Measurements from ENCODE around the gene GPR37L1. TPM values are rescaled to one million over a fixed set of nuclear protein-coding genes. Genes with fewer than 3 reads are reported as not detected.
A peak's percentile ranks its signal among the peaks of the same experiment; 100 is the strongest.

Gene GPR37L1
- 0.05 TPM in 1 of 2 replicates, not detected in the other for total RNA-seq
- long read RNA-seq: 0 reads

- Mint-ChIP-seq H3K9me3 (no peaks in the 10 kb centered on the region), H3K36me3 (ENCODE audit: low read depth) (no peaks in the 10 kb centered on the region), H3K27ac (ENCODE audit: unreplicated experiment) (no peak within 1 kb of the TSS), H3K4me1 (no peaks in the 10 kb centered on the region), H3K4me3 (no peak within 1 kb of the TSS), H3K27me3 (ENCODE audit: low read depth) (peaks cover 4% of the 10 kb centered on the region)
- TF ChIP-seq CTCF (conservative IDR thresholded peaks at IDR 0.05): peak; percentile 59
- peak; percentile 57 for DNase-seq (ENCODE audit: low read depth, low spot score)
Measured at GRCh38 chr1:202122639-202123335, at the start of gene GPR37L1. GPR37L1 (plus strand) TSS chr1:202122917; CDS start chr1:202122964, 47 bp downstream.

- no peaks in the 10 kb centered on the region for H3K36me3 Mint-ChIP-seq (ENCODE audit: low read depth)
- no peak overlapping the region for H3K4me3 Mint-ChIP-seq
- H3K9me3 Mint-ChIP-seq: no peaks in the 10 kb centered on the region
- peaks cover 24% of the 10 kb centered on the region for H3K4me1 Mint-ChIP-seq
- no peak for TF ChIP-seq CTCF (conservative IDR thresholded peaks at IDR 0.05)
- DNase-seq (ENCODE audit: low read depth, low spot score): no peak
- no peak overlapping the region for H3K27ac Mint-ChIP-seq (ENCODE audit: unreplicated experiment)
- no peaks in the 10 kb centered on the region for H3K27me3 Mint-ChIP-seq (ENCODE audit: low read depth)
Measured at GRCh38 chr1:202073206-202073605, 49.5 kb upstream of the GPR37L1 start.

GRCh38 chr1:202074985-202075384 is 47.7 kb upstream of the GPR37L1 start:
- TF ChIP-seq CTCF (conservative IDR thresholded peaks at IDR 0.05): no peak
- Mint-ChIP-seq H3K9me3 (no peaks in the 10 kb centered on the region), H3K36me3 (ENCODE audit: low read depth) (no peaks in the 10 kb centered on the region), H3K4me3 (no peak overlapping the region), H3K27ac (ENCODE audit: unreplicated experiment) (no peak overlapping the region), H3K27me3 (ENCODE audit: low read depth) (no peaks in the 10 kb centered on the region), H3K4me1 (peaks cover 14% of the 10 kb centered on the region)
- DNase-seq (ENCODE audit: low read depth, low spot score): no peak

- H3K4me3 Mint-ChIP-seq: no peak overlapping the region
- H3K4me1 Mint-ChIP-seq: peaks cover 14% of the 10 kb centered on the region
- no peaks in the 10 kb centered on the region for H3K27me3 Mint-ChIP-seq (ENCODE audit: low read depth)
- no peak for TF ChIP-seq CTCF (conservative IDR thresholded peaks at IDR 0.05)
- DNase-seq (ENCODE audit: low read depth, low spot score): no peak
- no peaks in the 10 kb centered on the region for H3K36me3 Mint-ChIP-seq (ENCODE audit: low read depth)
- no peak overlapping the region for H3K27ac Mint-ChIP-seq (ENCODE audit: unreplicated experiment)
- H3K9me3 Mint-ChIP-seq: no peaks in the 10 kb centered on the region
Measured at GRCh38 chr1:202075389-202075788, 47.3 kb upstream of the GPR37L1 start.

- Mint-ChIP-seq H3K4me3 (no peak overlapping the region), H3K9me3 (no peaks in the 10 kb centered on the region), H3K36me3 (ENCODE audit: low read depth) (no peaks in the 10 kb centered on the region), H3K27ac (ENCODE audit: unreplicated experiment) (no peak overlapping the region), H3K4me1 (peaks cover 19% of the 10 kb centered on the region), H3K27me3 (ENCODE audit: low read depth) (no peaks in the 10 kb centered on the region)
- TF ChIP-seq CTCF (conservative IDR thresholded peaks at IDR 0.05): no peak
- DNase-seq (ENCODE audit: low read depth, low spot score): no peak
Measured at GRCh38 chr1:202076050-202076511, 46.6 kb upstream of the GPR37L1 start.

Measured in neural crest cell (in vitro differentiated cells).